ENCODE data around the gene NEUROD2. TPM values are rescaled to one million over a fixed set of nuclear protein-coding genes. Genes with fewer than 3 reads are reported as not detected.

NEUROD2 gene
- total and polyA plus RNA-seq, 2 of the 13 experiments (the other 11 are each of a cell fraction or from before 2014, with no cell fraction given), result not detected

DNA sequence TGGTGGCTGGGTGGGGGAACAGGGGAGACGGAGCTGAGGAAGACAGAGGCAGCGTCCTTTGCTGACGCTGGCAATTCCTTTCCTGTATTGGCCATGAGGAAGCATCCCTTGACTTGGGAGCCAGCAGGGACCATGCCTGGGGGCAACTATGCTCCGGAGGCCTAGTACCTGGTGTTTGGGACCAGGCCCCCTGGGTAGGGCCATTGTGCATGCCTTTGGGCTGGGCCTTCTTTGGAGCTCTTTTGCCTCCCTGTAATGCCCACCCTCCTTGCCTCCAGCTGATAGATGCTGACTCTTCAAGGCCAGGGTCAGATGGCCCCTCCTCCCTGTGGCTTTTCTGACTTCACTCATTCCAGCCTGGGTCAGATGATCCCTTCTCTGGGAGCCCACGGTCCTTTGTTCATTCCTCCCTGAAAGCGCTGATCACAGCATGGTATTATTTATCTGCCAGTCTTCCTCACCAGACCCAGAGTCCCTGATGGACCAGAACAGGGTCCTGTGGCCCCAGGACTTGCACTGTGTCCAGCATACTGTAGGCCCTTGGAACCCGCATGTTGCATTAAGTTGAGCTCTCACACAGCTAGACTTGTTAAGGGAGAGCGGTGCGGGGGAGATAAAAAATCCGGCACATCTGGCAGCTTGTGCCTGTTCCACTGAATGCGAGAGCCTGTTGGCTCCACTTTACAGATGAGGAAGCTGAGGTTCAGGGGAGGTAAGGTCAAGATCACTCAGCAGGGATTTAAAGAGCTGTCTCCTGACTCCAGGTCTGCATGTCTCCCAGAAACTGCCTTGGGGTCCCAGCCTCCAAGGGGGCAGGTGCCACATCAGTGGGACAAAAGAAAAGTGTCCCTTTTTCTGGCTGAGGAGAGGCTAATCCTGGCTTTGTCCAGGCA, 32.1 kb upstream of the NEUROD2 start:
- Histone ChIP-seq H3K27me3 (ENCODE audit: control insufficient read depth in 1 of 2, insufficient read depth in 2 of 2, low read length in 2 of 2) (no peaks in the 10 kb centered on the region; a peak in 1 of 5 replicates), H3K4me1 (ENCODE audit: insufficient read depth, low read length) (peaks cover 67% of the 10 kb centered on the region), H2AFZ (ENCODE audit: low read length) (no peak overlapping the region), H3K4me2 (ENCODE audit: low read depth, low read length) (no peak overlapping the region), H3K9ac (ENCODE audit: insufficient read depth, low read depth, low read length) (no peak overlapping the region), H3K27ac (ENCODE audit: extremely low read length, insufficient read depth, low read length) (no peak overlapping the region), H4K20me1 (ENCODE audit: insufficient read depth, low read length) (peaks cover 3% of the 10 kb centered on the region), H3K36me3 (replicated peaks in 1 of 2; ENCODE audit: control insufficient read depth in 1 of 2, insufficient read depth in 2 of 2, low read length in 2 of 2) (peaks cover 0 to 2% of the 10 kb centered on the region in 2 experiments; a peak in 2 of 5 replicates), H3K79me2 (ENCODE audit: insufficient read depth, low read length) (peaks cover 60% of the 10 kb centered on the region), H3K9me3 (ENCODE audit: low read length) (no peaks in the 10 kb centered on the region), H3K4me3 (replicated peaks in 1 of 3; ENCODE audit: insufficient read depth in 1 of 3, low read depth in 2 of 3, low read length in 3 of 3) (no peak overlapping the region)
- no peak for ATAC-seq
- in situ Hi-C loops (cut with HindIII; ENCODE audit: extremely low pct_ligation_motif_present, low pct_unique_long_range_greater_than_20kb), result no loop called here
- 93% methylated on average over 11 of the region's 11 CpGs for WGBS (ENCODE audit: low lambda C conversion rate)
- CTCF ChIA-PET (ENCODE audit: low intra/inter-chr PET ratio, low total read pairs), result no interaction called here
- POLR2A ChIA-PET, result no interaction called here
- intact Hi-C loops (cut with micrococcal nuclease; ENCODE audit: unreplicated experiment), result no loop called here
- no TSS peak for BruUV-seq (replicated peaks)
- no peak for DNase-seq (ENCODE audit: low spot score)
- TF ChIP-seq SALL1 (CRISPR knock-in tag; IDR thresholded peaks at IDR 0.05) (no peak), SALL2 (CRISPR knock-in tag; IDR thresholded peaks at IDR 0.05) (no peak), ZNF180 (CRISPR knock-in tag; IDR thresholded peaks at IDR 0.05; ENCODE audit: borderline replicate concordance, low read depth) (no peak), ATM (IDR thresholded peaks at IDR 0.05; ENCODE audit: borderline replicate concordance) (no peak), PHF21A (CRISPR knock-in tag; IDR thresholded peaks at IDR 0.05) (no peak), ZNF629 (CRISPR knock-in tag; conservative IDR thresholded peaks at IDR 0.05) (peak; percentile 66), U2AF2 (IDR thresholded peaks at IDR 0.05; ENCODE audit: low read depth, low read length) (no peak)
- TF ChIP-seq, protein P1, sequence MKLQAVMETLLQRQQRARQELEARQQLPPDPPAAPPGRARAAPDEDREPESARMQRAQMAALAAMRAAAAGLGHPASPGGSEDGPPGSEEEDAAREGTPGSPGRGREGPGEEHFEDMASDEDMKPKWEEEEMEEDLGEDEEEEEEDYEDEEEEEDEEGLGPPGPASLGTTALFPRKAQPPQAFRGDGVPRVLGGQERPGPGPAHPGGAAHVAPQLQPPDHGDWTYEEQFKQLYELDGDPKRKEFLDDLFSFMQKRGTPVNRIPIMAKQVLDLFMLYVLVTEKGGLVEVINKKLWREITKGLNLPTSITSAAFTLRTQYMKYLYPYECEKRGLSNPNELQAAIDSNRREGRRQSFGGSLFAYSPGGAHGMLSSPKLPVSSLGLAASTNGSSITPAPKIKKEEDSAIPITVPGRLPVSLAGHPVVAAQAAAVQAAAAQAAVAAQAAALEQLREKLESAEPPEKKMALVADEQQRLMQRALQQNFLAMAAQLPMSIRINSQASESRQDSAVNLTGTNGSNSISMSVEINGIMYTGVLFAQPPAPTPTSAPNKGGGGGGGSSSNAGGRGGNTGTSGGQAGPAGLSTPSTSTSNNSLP (IDR thresholded peaks at IDR 0.05; ENCODE audit: low read depth, low read length), result no peak
- no peak for FAIRE-seq

Data from HepG2 (cell line).